NCI-H146 (cell line): ENCODE data around the gene ADAMTS12.

Source experiments
- DNase-seq: peaks from one replicate; lab custom pipeline; 2025; lab: John Stamatoyannopoulos, UW

Gene ADAMTS12

GRCh38 chr5:33474004-33474403 is 417.8 kb downstream of the ADAMTS12 start:
- no peak for DNase-seq
